Activated CD4-positive, alpha-beta memory T cell treated with anti-CD3 and anti-CD28 coated beads for 36 hours (primary cell): ENCODE measurements around the gene SYNRG. TPM values are rescaled to one million over a fixed set of nuclear protein-coding genes. Genes with fewer than 3 reads are reported as not detected.
A peak's percentile ranks its signal among the peaks of the same experiment; 100 is the strongest.

ENCODE experiments used
- CTCF ChIA-PET: fragments of 350-600 bp; sonication (Branson Sonifier 250); formaldehyde crosslinking; loops from one replicate; lab custom pipeline; 2021; ENCODE audit warnings: antibody characterized with exemption, inconsistent platforms; lab: Charles Lee
- POLR2A ChIA-PET: fragments of 350-600 bp; sonication (Branson Sonifier 250); formaldehyde crosslinking; loops from one replicate; lab custom pipeline; 2021; ENCODE audit warnings: antibody characterized with exemption; lab: Charles Lee
- DNase-seq: peaks from one replicate; pipeline ENCODE4 v3.0.0-alpha.2; 2020
- H3K27ac Mint-ChIP-seq: one replicate; pipeline ENCODE4 v1.8.0; 2021; ENCODE audit warnings: mixed read lengths
- H3K27me3 Mint-ChIP-seq: one replicate; pipeline ENCODE4 v1.8.0; 2021; ENCODE audit warnings: mixed read lengths
- H3K36me3 Mint-ChIP-seq: one replicate; pipeline ENCODE4 v1.8.0; 2021; ENCODE audit warnings: mixed read lengths
- H3K4me1 Mint-ChIP-seq: one replicate; pipeline ENCODE4 v1.8.0; 2021; ENCODE audit warnings: low read depth, mixed read lengths
- H3K4me3 Mint-ChIP-seq: one replicate; pipeline ENCODE4 v1.8.0; 2021; ENCODE audit warnings: mild to moderate bottlenecking, mixed read lengths
- H3K9me3 Mint-ChIP-seq: one replicate; pipeline ENCODE4 v1.8.0; 2021; ENCODE audit warnings: mixed read lengths
- intact Hi-C: fragments of 100-400 bp; cut with micrococcal nuclease; formaldehyde crosslinking; loops from one replicate; pipeline ENCODE4 v1.15.1; 2023
- total RNA-seq, 2 experiments: library from RNA; stranded (reverse); gene quantifications; one replicate each; pipeline ENCODE4 v1.2.3, GENCODE V29; 2021

Gene SYNRG
- total RNA-seq, 2 experiments from 2014 or later = 44.4 to 45.2 TPM

- POLR2A ChIA-PET = no interaction called here
- peaks cover 6% of the 10 kb centered on the region for H3K4me1 Mint-ChIP-seq
- H3K27ac Mint-ChIP-seq = no peak overlapping the region
- CTCF ChIA-PET = interaction anchor here (1.2 kb wide), 1 partner anchor 11 kb away, joined by 4 read pairs; no protein-coding TSS in a partner anchor
- intact Hi-C loops = no loop called here
- no peak overlapping the region for H3K4me3 Mint-ChIP-seq
- peaks cover 35% of the 10 kb centered on the region for H3K36me3 Mint-ChIP-seq
- no peaks in the 10 kb centered on the region for H3K9me3 Mint-ChIP-seq
- no peaks in the 10 kb centered on the region for H3K27me3 Mint-ChIP-seq
- no peak for DNase-seq
These were observed 47.0 kb downstream of the SYNRG start for GRCh38 chr17:37562016-37562745.

GRCh38 chr17:37558299-37558698 is 50.9 kb downstream of the SYNRG start:
- Mint-ChIP-seq H3K4me3 (no peak overlapping the region), H3K9me3 (no peaks in the 10 kb centered on the region), H3K27ac (no peak overlapping the region), H3K27me3 (no peaks in the 10 kb centered on the region), H3K36me3 (peaks cover 25% of the 10 kb centered on the region), H3K4me1 (peaks cover 12% of the 10 kb centered on the region)
- intact Hi-C loops = no loop called here
- no peak for DNase-seq
- POLR2A ChIA-PET = no interaction called here
- CTCF ChIA-PET = interaction anchor here (1.2 kb wide), 1 partner anchor 233 kb away, joined by 3 read pairs; no protein-coding TSS in a partner anchor

GRCh38 chr17:37557482-37557881 is 51.7 kb downstream of the SYNRG start:
- no peak overlapping the region for H3K4me3 Mint-ChIP-seq
- H3K9me3 Mint-ChIP-seq = no peaks in the 10 kb centered on the region
- intact Hi-C loops = no loop called here
- ChIA-PET CTCF (interaction anchor here (1.2 kb wide), 1 partner anchor 234 kb away, joined by 3 read pairs; no protein-coding TSS in a partner anchor), POLR2A (no interaction called here)
- peaks cover 20% of the 10 kb centered on the region for H3K4me1 Mint-ChIP-seq
- no peaks in the 10 kb centered on the region for H3K27me3 Mint-ChIP-seq
- DNase-seq = no peak
- no peak overlapping the region for H3K27ac Mint-ChIP-seq
- peaks cover 25% of the 10 kb centered on the region for H3K36me3 Mint-ChIP-seq

GRCh38 chr17:37555386-37555785 is 53.8 kb downstream of the SYNRG start:
- Mint-ChIP-seq H3K4me1 (peaks cover 41% of the 10 kb centered on the region), H3K27me3 (no peaks in the 10 kb centered on the region), H3K9me3 (no peaks in the 10 kb centered on the region), H3K4me3 (no peak overlapping the region), H3K36me3 (peaks cover 17% of the 10 kb centered on the region), H3K27ac (no peak overlapping the region)
- ChIA-PET POLR2A (no interaction called here), CTCF (interaction anchor here (1.1 kb wide), 1 partner anchor 14 kb away, joined by 3 read pairs; no protein-coding TSS in a partner anchor)
- no peak for DNase-seq
- intact Hi-C loops = no loop called here

- H3K36me3 Mint-ChIP-seq = peaks cover 14% of the 10 kb centered on the region
- H3K27me3 Mint-ChIP-seq = no peaks in the 10 kb centered on the region
- CTCF ChIA-PET = no interaction called here
- H3K9me3 Mint-ChIP-seq = no peaks in the 10 kb centered on the region
- no peak overlapping the region for H3K4me3 Mint-ChIP-seq
- DNase-seq = no peak
- intact Hi-C loops = no loop called here
- POLR2A ChIA-PET = no interaction called here
- peak overlapping the region; percentile 42 for H3K27ac Mint-ChIP-seq
- peaks cover 50% of the 10 kb centered on the region for H3K4me1 Mint-ChIP-seq
These were observed 55.7 kb downstream of the SYNRG start for GRCh38 chr17:37553401-37553966.

- ChIA-PET CTCF (interaction anchor here (0.9 kb wide), 1 partner anchor 24 kb away, joined by 3 read pairs; no protein-coding TSS in a partner anchor), POLR2A (interaction anchor here (0.6 kb wide), 1 partner anchor 121 kb away, joined by 3 read pairs; no protein-coding TSS in a partner anchor)
- Mint-ChIP-seq H3K4me3 (no peak overlapping the region), H3K4me1 (peaks cover 61% of the 10 kb centered on the region), H3K27ac (peak overlapping the region; percentile 15), H3K9me3 (no peaks in the 10 kb centered on the region), H3K27me3 (no peaks in the 10 kb centered on the region), H3K36me3 (peaks cover 9% of the 10 kb centered on the region)
- DNase-seq = no peak
- intact Hi-C loops = no loop called here
These were observed 57.4 kb downstream of the SYNRG start for GRCh38 chr17:37551788-37552187.

- Mint-ChIP-seq H3K27ac (peak overlapping the region; percentile 51), H3K4me1 (peaks cover 62% of the 10 kb centered on the region), H3K9me3 (no peaks in the 10 kb centered on the region), H3K27me3 (no peaks in the 10 kb centered on the region), H3K4me3 (no peak overlapping the region), H3K36me3 (peaks cover 5% of the 10 kb centered on the region)
- CTCF ChIA-PET = no interaction called here
- intact Hi-C loops = loop anchor here (10.0 kb wide), 1 partner anchor 97 kb away; the partner anchor contains the start of gene DDX52
- POLR2A ChIA-PET = no interaction called here
- no peak for DNase-seq
These were observed 61.2 kb downstream of the SYNRG start for GRCh38 chr17:37547986-37548385.

GRCh38 chr17:37546302-37546701 is 62.9 kb downstream of the SYNRG start:
- H3K9me3 Mint-ChIP-seq = no peaks in the 10 kb centered on the region

GRCh38 chr17:37545486-37545885 is 63.7 kb downstream of the SYNRG start:
- no peaks in the 10 kb centered on the region for H3K27me3 Mint-ChIP-seq
- no peak overlapping the region for H3K27ac Mint-ChIP-seq
- ChIA-PET CTCF (interaction anchor here (0.6 kb wide), 1 partner anchor 66 kb away, joined by 3 read pairs; no protein-coding TSS in a partner anchor), POLR2A (no interaction called here)
- H3K9me3 Mint-ChIP-seq = no peaks in the 10 kb centered on the region
- H3K36me3 Mint-ChIP-seq = peaks cover 21% of the 10 kb centered on the region
- H3K4me3 Mint-ChIP-seq = no peak overlapping the region
- intact Hi-C loops = loop anchor here (10.0 kb wide), 1 partner anchor 99 kb away; the partner anchor contains the start of gene DDX52
- peaks cover 41% of the 10 kb centered on the region for H3K4me1 Mint-ChIP-seq
- no peak for DNase-seq

More at GRCh38 chr17:37546302-37546701, 62.9 kb downstream of the SYNRG start:
- DNase-seq = no peak
- Mint-ChIP-seq H3K36me3 (peaks cover 16% of the 10 kb centered on the region), H3K27ac (no peak overlapping the region), H3K27me3 (no peaks in the 10 kb centered on the region), H3K4me1 (peaks cover 49% of the 10 kb centered on the region), H3K4me3 (no peak overlapping the region)
- POLR2A ChIA-PET = no interaction called here
- CTCF ChIA-PET = no interaction called here
- intact Hi-C loops = loop anchor here (10.0 kb wide), 1 partner anchor 98 kb away; the partner anchor contains the start of gene DDX52

GRCh38 chr17:37543637-37544052 is 65.6 kb downstream of the SYNRG start:
- H3K4me3 Mint-ChIP-seq = no peak overlapping the region
- ChIA-PET POLR2A (no interaction called here), CTCF (interaction anchor here (0.7 to 1.0 kb wide), 2 partner anchors 113 to 170 kb away, joined by 3 to 5 read pairs; no protein-coding TSS in a partner anchor)
- H3K27me3 Mint-ChIP-seq = no peaks in the 10 kb centered on the region
- H3K27ac Mint-ChIP-seq = peak overlapping the region; percentile 42
- intact Hi-C loops = loop anchor here (2.0 to 10.0 kb wide), 2 partner anchors 61 to 101 kb away; partner anchors contain the start of gene DDX52
- H3K36me3 Mint-ChIP-seq = peaks cover 27% of the 10 kb centered on the region
- no peaks in the 10 kb centered on the region for H3K9me3 Mint-ChIP-seq
- peaks cover 32% of the 10 kb centered on the region for H3K4me1 Mint-ChIP-seq
- DNase-seq = peak; percentile 24

- ChIA-PET POLR2A (no interaction called here), CTCF (interaction anchor here (1.3 kb wide), 1 partner anchor 15 kb away, joined by 4 read pairs; no protein-coding TSS in a partner anchor)
- intact Hi-C loops = loop anchor here (2.0 to 10.0 kb wide), 2 partner anchors 63 to 103 kb away; partner anchors contain the start of gene DDX52
- Mint-ChIP-seq H3K4me1 (peaks cover 24% of the 10 kb centered on the region), H3K27me3 (no peaks in the 10 kb centered on the region), H3K9me3 (no peaks in the 10 kb centered on the region), H3K4me3 (no peak overlapping the region), H3K27ac (peak overlapping the region; percentile 77), H3K36me3 (peaks cover 39% of the 10 kb centered on the region)
- no peak for DNase-seq
These were observed 67.1 kb downstream of the SYNRG start for GRCh38 chr17:37541880-37542660.
